ENCODE measurements around the gene TYW1B.
"Not testable (repeated sequence)": the region's sequence is repeated elsewhere in the genome, so short reads cannot be mapped to it uniquely, and the experiment has no call there.

Gene TYW1B

GRCh38 chr7:72753781-72754180 lies 74.2 kb downstream of the TYW1B start:
- no peak for DNase-seq (ENCODE audit: low read depth)

- not testable (repeated sequence) for DNase-seq (ENCODE audit: low read depth)
Observed at GRCh38 chr7:72753229-72753628, 74.8 kb downstream of the TYW1B start.

GRCh38 chr7:72751978-72752377 lies 76.0 kb downstream of the TYW1B start:
- no peak for DNase-seq (ENCODE audit: low read depth)

- no peak for DNase-seq (ENCODE audit: low read depth)
Observed at GRCh38 chr7:72751378-72751777, 76.6 kb downstream of the TYW1B start.

- DNase-seq (ENCODE audit: low read depth): not testable (repeated sequence)
Observed at GRCh38 chr7:72748649-72749048, 79.4 kb downstream of the TYW1B start.

GRCh38 chr7:72744244-72744926 lies 83.6 kb downstream of the TYW1B start:
- DNase-seq (ENCODE audit: low read depth): not testable (repeated sequence)

GRCh38 chr7:72743801-72744200 lies 84.2 kb downstream of the TYW1B start:
- DNase-seq (ENCODE audit: low read depth): not testable (repeated sequence)

GRCh38 chr7:72739716-72740115 lies 88.3 kb downstream of the TYW1B start:
- DNase-seq (ENCODE audit: low read depth): not testable (repeated sequence)

- DNase-seq (ENCODE audit: low read depth): not testable (repeated sequence)
Observed at GRCh38 chr7:72735855-72736254, 92.1 kb downstream of the TYW1B start.

- DNase-seq (ENCODE audit: low read depth): not testable (repeated sequence)
Observed at GRCh38 chr7:72730815-72731214, 97.2 kb downstream of the TYW1B start.

- not testable (repeated sequence) for DNase-seq (ENCODE audit: low read depth)
Observed at GRCh38 chr7:72730384-72730783, 97.6 kb downstream of the TYW1B start.

- DNase-seq (ENCODE audit: low read depth): not testable (repeated sequence)
Observed at GRCh38 chr7:72729130-72729529, 98.9 kb downstream of the TYW1B start.

- not testable (repeated sequence) for DNase-seq (ENCODE audit: low read depth)
Observed at GRCh38 chr7:72722694-72723093, 105.3 kb downstream of the TYW1B start.

GRCh38 chr7:72720890-72721289 lies 107.1 kb downstream of the TYW1B start:
- not testable (repeated sequence) for DNase-seq (ENCODE audit: low read depth)

GRCh38 chr7:72717252-72717774 lies 110.7 kb downstream of the TYW1B start:
- not testable (repeated sequence) for DNase-seq (ENCODE audit: low read depth)

- DNase-seq (ENCODE audit: low read depth): not testable (repeated sequence)
Observed at GRCh38 chr7:72711927-72712326, 116.1 kb downstream of the TYW1B start.

GRCh38 chr7:72710983-72711382 lies 117.0 kb downstream of the TYW1B start:
- no peak for DNase-seq (ENCODE audit: low read depth)

- no peak for DNase-seq (ENCODE audit: low read depth)
Observed at GRCh38 chr7:72709909-72710308, 118.1 kb downstream of the TYW1B start.

- DNase-seq (ENCODE audit: low read depth): not testable (repeated sequence)
Observed at GRCh38 chr7:72708371-72709050, 119.5 kb downstream of the TYW1B start.

- no peak for DNase-seq (ENCODE audit: low read depth)
Observed at GRCh38 chr7:72706521-72706920, 121.5 kb downstream of the TYW1B start.

- not testable (repeated sequence) for DNase-seq (ENCODE audit: low read depth)
Observed at GRCh38 chr7:72705693-72706092, 122.3 kb downstream of the TYW1B start.

GRCh38 chr7:72704894-72705293 lies 123.1 kb downstream of the TYW1B start:
- no peak for DNase-seq (ENCODE audit: low read depth)

- not testable (repeated sequence) for DNase-seq (ENCODE audit: low read depth)
Observed at GRCh38 chr7:72700548-72700947, 127.5 kb downstream of the TYW1B start.
